GM12865 (cell line): ENCODE results near the gene MBLAC2.

Experiments used
- DNase-seq: peaks from one replicate; pipeline ENCODE4 v3.0.0; 2010; ENCODE audit warnings: low read depth
- H3K4me3 ChIP-seq: 2 replicates; pipeline ENCODE4 v1.5.1; 2011; ENCODE audit warnings: mild to moderate bottlenecking, low read depth, low read length, control low read depth
- CTCF ChIP-seq: IDR thresholded peaks from 2 replicates; pipeline ENCODE4 v1.5.1; 2011; ENCODE audit warnings: low read length, control low read depth, low read depth, inconsistent platforms; ENCODE audit not compliant: insufficient read depth; ENCODE audit errors: missing control alignments

The MBLAC2 gene

GRCh38 chr5:90503596-90503995 lies 29.0 kb upstream of the MBLAC2 start:
- DNase-seq: no peak
- no peak overlapping the region for H3K4me3 ChIP-seq
- no peak for TF ChIP-seq CTCF

GRCh38 chr5:90495146-90495545 lies 20.6 kb upstream of the MBLAC2 start:
- no peak overlapping the region for H3K4me3 ChIP-seq
- no peak for DNase-seq
- TF ChIP-seq CTCF: no peak

- DNase-seq: no peak
- no peak overlapping the region for H3K4me3 ChIP-seq
- TF ChIP-seq CTCF: no peak
Measured at GRCh38 chr5:90494043-90494442, 19.5 kb upstream of the MBLAC2 start.

- H3K4me3 ChIP-seq: no peak overlapping the region
- TF ChIP-seq CTCF: no peak
- DNase-seq: no peak
Measured at GRCh38 chr5:90488791-90489190, 14.2 kb upstream of the MBLAC2 start.

- H3K4me3 ChIP-seq: no peak overlapping the region
- DNase-seq: no peak
- no peak for TF ChIP-seq CTCF
Measured at GRCh38 chr5:90484540-90484939, 10.0 kb upstream of the MBLAC2 start.

GRCh38 chr5:90483206-90483605 lies 8.6 kb upstream of the MBLAC2 start:
- TF ChIP-seq CTCF: no peak
- no peak overlapping the region for H3K4me3 ChIP-seq
- no peak for DNase-seq

GRCh38 chr5:90480699-90481098 lies 6.1 kb upstream of the MBLAC2 start:
- no peak for DNase-seq
- no peak overlapping the region for H3K4me3 ChIP-seq
- TF ChIP-seq CTCF: no peak
